Measurements from ENCODE around the gene CLP1. TPM values are rescaled to one million over a fixed set of nuclear protein-coding genes. Genes with fewer than 3 reads are reported as not detected.
"Not testable (repeated sequence)": the region's sequence is repeated elsewhere in the genome, so short reads cannot be mapped to it uniquely, and the experiment has no call there.

CLP1 gene
- polyA plus RNA-seq, 4 donors, result 13.5 to 17.8 (median 15.6) TPM

DNA sequence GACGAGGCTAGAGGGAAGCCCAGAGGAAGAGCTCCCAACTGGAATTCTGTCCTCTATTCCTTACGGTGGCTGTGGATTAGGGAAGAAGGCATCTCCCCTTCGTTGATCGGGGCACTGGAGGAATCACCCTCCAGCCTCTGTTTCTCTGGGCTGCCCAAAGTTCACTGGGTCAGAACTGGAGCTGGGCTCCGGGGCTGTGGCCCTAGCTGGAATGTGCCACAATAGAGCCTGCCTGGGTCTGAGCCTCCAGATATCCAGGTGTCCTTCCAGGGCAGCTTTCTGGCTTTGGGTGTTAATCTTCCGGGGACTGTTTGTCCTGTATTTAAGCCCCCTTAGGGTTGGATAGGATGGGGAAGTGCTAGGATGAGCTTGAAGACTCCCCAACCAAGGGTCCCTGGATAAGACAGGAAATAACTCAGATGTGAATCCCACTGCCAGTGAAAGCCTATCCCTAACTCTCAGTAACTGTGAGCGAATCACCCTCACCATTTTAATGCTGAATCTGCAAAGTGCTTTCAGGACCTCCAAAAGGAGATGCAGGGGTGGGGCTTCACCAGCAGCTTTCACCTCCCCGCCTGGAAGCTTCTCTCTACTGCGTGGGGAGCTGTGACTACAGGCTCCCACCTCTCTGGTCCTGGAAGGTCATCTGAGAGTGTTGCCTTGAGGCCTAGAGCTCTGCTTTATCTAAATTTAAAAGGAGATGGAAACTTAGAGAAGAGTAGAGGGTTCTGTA is 17.3 kb upstream of the CLP1 start:
- no peak for DNase-seq (ENCODE audit: low read depth in 4 of 4, low spot score in 2 of 4)

DNA sequence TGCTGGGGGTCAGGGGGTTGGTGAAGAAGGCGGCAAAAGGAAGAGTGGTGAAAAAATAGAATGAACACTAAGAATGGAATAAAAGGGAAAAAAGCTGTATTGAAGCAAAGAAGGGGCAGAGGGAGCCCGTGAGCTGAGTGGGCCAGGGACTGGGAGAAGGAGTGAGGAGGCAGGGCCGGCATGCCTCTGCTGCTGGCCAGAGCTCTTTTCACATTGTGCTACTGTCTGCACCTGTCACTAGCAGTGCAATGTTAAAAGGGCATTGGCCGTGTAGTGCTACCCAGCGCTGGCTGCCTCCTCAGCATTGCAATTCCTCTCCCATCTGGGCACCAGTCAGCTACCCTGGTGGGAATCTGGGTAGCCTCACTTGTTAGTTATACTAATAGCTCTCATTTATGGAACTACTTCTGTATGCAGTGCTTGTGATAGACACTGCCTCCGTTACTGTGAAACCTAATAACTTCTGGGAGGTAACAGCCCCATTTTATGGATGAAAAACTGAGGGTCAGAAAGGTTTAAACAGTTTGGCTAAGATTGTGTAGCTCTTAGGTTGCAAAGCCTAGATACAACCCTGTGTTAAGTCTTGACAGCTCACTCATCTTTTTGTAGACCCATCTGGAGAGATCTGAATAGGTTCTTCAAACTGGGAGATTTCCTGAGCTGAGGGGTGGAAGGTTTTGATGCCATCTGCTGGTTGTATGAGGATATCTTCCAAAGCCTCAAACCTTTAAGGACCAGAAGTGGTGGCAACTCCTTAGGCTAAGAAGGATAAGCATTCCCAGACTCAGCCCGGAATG is 16.4 kb upstream of the CLP1 start:
- DNase-seq (ENCODE audit: low read depth in 4 of 4, low spot score in 2 of 4), result no peak

DNA sequence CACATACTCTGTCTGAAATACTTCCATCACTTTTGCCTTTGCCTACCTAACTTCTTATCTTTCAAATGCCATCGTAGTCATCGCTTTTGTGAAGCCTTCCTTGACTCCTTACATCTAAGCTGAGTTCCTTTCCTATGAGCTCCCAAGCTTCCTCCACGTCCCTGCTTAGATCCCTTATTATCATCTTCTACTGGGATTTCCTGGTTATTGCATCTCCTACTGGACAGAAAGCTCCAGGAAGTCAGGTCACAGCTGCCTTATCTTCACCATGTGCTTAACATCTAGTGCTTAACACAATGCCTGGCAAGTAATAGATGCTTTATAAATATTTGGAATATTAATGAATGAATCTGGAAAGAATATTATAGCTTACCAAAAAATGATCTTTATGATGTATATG is 13.8 kb upstream of the CLP1 start:
- no peak for DNase-seq (ENCODE audit: low read depth in 4 of 4, low spot score in 2 of 4)

DNA sequence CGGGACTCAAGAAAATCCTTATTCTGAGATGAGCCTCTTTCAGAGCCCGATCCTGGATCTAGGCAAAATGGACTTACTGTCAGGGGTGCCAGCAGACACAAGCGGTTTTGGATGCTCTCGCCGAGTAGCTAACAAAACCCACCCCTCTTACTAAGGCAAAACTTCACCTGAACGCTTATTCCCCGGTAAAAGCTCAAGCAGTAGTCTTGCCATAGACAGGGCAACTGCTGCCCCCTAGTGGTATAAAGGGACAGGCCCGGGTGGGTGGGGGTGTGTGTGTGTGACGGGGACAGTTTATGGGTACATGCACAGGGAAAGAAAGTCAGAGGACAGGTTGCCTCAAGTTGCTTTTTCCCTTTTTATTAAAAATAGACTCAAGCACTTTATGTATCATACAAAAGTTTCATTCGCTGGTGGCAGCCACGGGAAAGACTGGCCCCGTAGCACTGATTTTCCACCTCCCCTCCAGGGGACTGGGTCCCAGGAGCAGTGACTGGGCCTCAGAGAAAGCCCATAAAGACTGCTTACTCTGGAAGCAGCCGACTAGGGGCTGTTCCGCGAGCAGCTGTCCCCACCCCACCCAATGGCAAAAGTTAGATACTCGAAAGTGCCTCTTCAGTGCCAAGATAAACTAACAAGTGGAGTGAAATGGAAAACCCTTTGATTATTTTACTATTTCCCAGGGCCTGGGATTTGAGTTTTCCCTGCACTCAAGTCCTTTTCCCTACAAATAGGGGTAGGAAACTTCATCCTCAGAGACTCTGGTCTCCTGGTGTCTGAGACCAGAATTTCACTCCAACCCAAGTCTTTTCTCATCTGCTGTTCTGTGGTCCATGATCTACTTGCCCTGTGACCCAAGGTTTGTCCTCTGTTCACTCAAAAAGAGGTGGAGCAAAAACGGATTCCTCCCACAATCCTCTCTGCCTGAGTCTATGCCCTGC is 12.5 kb upstream of the CLP1 start:
- no peak for DNase-seq (ENCODE audit: low read depth in 4 of 4, low spot score in 2 of 4)

DNA sequence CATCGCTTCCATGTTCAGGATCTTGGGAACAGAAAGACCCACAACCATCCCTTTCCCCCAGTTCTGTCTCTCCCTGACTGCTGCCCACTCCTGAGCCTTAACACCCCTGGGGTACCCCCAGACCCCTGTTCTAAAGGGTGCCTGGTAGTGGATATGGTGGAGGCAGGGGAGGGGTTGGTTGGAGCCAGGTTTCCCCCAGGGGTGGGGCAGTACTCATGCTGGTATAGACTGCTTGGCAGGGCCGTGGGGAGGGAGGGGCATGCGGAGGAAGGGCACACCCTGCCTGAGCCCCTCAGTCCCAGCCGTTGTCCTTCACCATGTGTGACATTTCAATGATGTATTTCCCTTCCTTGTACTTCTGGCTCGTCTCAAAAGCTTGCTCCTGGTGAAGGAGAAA is 11.9 kb upstream of the CLP1 start:
- DNase-seq (ENCODE audit: low read depth in 4 of 4, low spot score in 2 of 4), result no peak

DNA sequence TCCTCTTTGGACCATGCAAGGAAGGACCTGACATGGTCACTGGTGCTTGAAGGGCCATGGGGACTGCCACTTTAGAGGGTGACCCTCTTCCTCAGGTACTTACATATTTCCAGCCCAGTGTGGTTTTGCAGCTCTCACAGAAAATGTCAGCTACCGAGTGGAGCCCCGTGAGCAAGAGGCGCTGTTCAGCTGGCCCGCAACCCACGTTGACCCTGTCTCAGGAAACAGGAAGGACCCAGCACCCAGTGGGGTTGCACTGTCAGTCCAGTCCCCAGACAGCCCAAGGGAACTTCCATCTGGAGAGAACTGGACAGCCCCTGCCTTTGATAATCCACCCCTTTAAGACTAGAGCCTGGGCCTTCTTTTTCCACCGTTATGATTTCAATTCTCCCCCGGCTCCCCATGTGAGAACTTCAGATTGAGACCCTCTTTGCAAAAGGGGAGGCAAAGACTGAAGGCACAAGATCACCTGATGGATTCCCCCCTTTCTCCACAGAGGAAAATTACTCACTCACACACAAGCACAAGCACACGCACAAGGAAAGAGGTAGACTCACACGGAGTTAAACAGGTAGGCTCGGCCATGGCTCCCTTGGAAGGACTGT is 11.3 kb upstream of the CLP1 start:
- no peak for DNase-seq (ENCODE audit: low read depth in 4 of 4, low spot score in 2 of 4)

DNA sequence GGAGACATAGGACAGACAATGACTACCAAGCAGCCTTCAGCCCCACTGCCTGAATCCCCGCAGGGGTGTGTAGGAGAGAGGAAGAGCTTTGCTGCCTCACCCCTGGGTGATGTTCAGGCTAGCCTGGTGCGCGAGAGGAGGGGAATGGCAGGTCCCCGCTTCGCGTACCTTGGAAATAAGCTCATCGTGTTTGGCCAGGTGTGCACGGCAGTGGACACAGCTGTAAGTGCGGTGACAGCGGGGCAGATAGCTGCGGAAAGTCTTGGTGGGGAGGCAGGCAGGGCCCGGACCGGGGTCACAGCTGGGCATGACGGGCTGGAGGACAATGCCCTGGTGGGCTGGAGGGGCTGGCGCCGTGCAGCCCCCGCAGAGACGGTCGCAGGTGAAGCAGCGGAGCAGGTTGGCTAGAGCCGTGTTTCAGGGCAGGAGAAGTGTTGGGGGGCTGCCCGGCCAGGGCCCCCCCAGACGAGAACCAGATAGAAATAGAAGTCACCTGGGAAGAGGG is 10.7 kb upstream of the CLP1 start:
- no peak for DNase-seq (ENCODE audit: low read depth in 4 of 4, low spot score in 2 of 4)

DNA sequence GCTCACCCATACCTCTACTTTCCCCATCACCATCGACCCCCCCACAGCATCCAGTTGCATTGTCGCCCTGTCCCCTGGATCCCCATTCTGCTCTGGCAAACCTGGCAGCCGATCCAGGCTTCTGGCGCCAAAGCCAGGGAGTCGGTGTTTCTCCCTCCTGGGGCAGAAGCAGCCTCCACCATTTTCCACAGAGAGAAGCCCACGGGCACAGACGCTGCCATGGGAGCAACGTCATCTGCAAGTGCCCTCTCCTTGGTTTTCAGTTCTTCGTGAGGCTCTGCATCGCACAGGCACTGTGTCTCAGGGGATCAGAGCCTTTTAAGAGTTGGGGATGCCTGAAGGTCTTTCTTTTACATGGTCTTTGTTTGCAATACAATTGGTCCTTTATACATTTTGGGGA is 10.2 kb upstream of the CLP1 start:
- DNase-seq (ENCODE audit: low read depth in 4 of 4, low spot score in 2 of 4), result no peak

DNA sequence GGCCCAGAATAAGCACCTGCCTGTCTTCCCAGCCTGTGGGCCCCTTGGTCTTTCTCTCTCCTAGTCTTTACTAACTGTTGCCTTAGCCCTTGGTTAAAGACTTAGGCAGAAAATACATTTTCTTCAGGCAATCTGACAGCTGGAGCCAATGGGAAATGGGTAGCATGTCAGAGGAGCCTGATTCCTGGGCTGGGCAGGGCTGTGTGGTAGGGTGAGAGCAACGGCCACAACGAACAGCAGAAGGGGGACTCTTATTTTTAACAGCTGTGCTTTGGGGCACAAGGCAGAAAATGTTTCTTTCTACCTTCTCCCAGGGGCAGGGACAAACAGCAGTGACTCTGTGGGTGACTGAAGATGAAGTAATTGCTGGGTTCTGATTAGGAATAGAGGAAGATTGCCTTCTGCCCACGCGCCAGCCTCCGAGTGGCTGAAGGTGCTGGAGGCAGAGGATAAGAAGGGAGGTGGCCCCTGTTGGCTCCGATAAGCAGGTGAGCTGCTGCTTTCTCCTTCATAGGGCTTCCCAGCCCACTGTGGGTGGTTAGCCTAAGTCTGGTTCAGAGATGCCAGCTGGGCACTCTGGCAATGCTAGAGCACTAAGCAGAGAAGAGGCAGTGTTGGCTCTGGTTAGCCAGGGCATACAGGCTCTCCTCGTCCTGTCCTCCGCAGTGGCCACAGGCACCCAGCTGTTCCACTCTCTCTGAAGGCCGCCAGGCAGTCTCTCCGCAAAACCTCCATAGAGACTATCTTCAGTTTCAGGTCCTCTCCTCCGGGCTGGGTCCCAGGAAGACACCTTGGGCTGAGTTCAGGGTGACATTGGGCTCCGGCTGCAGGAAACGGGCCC is 9.4 kb upstream of the CLP1 start:
- no peak for DNase-seq (ENCODE audit: low read depth in 4 of 4, low spot score in 2 of 4)

DNA sequence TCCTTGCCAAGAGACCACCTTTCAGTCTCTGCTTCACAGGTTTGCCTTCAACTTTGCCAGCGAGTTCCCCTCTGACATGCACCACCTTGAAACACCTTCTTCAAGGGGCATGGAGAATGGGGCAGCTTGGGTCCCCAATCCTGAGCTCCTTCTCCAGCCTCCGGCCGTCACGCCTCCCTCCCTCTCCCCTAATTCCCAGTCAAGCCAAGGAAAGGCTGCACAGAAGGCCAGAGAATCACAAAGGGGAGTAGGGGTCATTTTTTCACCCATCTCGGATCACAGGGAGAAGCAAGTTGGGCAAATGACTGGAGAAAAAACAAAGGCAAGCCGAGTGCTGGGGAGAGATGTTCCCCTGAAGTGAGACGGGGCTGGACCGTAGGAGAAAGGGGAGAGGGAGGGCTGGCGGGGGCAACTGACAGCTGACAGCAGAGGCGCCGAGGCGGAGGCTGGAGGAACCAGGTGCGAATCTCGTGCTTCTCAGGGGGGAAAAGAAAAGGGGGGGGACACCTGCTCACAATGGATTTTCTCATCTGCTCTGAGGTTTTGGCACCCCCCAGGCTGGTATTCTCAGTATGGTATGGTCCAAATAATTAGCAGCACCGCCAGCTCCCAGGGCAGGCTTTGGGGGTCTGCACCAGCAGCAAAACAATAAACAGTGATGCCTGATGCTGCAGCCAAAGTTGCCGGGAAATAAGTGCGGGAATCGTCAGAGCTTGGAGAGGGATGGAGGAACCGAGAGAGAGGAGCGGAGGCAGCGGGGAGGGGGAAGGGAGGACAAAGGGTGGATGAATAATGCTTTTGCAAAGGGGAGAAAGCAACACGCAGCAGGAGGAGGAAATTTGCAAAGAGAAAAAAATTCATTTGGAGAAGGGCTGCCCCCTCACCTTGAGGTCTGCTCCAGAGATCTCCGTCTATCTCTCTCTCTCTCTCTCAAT is 8.5 kb upstream of the CLP1 start:
- DNase-seq (ENCODE audit: low read depth in 4 of 4, low spot score in 2 of 4), result no peak

DNA sequence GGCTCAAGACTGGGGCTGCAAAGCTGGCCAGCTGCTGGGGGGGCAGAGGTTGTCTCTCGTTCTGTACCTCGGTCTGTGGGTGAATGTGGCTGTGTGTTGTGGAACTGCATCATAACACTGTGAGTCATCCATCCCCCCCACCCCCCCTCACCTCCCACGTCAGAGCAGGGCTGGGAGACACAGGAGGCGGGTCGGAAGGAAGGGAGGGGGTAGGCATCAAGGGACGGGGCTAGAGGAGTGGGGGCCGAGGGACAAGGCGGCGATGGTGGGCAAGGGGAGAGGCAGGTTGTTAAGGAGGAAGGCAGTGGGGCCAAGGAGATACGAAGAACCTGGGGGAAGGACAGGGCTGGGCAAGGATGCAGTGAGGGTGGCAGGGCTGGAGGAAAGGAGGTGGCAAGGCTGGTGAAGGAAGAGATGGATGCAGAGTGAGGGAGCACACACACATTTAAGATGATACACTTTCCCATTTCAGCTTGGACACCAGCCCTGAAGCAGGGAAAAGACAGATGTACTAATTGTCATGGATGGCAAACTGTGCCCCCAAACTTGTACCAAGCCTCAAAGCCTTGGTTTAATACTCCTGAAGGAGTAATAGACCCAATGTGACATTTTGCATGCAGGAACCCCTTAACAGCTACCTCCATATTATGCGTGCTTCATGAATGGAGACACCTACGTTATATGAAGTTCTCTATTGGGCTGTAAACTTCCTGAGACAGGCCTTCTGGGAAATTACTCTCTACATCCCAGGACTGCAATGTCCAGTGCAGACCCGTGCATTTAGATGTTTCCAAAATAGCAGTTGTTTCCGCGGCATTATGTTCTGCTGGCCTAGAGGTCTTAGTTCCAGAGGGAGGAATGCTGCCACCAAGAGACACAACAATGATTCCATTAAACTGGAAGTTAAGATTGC is 7.5 kb upstream of the CLP1 start, which contains the start of gene YPEL4:
Gene YPEL4, minus strand, starts transcription at position 87 of the 913 bp plus-strand sequence. CDS start 2,805 bp downstream, outside the sequence.
- DNase-seq (ENCODE audit: low read depth in 4 of 4, low spot score in 2 of 4), result no peak

DNA sequence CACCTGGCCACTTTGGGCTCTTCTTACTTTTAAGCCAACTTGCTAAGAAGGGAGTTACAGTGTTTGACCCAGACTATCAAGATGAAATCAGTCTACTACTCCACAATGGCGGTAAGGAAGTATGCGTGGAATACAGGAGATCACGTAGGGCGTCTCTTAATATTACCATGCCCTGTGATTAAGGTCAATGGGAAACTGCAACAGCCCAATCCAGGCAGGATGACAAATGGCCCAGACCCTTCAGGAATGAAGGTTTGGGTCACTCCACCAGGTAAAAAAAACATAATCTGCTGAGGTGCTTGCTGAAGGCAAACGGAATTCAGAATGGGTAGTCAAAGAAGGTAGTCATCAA is 6.8 kb upstream of the CLP1 start:
- no peak for DNase-seq (ENCODE audit: low read depth in 4 of 4, low spot score in 2 of 4)

DNA sequence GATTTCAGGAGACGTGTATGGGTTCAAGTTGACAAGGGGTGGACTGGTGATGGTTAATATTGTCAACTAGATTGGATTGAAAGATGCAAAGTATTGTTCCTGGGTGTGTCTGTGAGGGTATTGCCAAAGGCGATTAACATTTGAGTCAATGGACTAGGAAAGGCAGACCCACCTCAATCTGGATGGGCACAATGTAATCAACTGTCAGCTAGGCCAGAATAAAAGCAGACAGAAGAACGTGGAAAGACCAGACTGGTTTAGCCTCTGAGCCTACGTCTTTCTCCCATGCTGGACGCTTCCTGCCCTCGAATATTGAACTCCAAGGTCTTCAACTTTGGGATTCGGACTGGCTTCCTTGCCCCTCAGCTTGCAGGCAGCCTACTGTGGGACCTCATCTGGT is 6.2 kb upstream of the CLP1 start:
- no peak for DNase-seq (ENCODE audit: low read depth in 4 of 4, low spot score in 2 of 4)

DNA sequence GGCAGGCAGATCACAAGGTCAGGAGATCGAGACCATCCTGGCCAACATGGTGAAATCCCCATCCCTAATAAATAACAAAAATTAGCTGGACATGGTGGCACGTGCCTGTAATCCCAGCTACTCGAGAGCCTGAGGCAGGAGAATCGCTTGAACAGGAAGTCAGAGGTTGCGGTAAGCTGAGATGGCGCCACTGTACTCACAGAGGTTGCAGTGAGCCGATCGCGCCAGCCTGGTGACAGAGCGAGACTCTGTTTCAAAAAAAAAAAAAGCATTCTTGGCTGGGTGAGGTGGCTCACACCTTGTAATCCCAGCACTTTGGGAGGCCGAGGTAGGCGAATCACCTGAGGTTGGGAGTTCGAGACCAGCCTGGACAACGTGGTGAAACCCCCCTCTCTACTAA is 5.3 kb upstream of the CLP1 start:
- DNase-seq (ENCODE audit: low read depth in 4 of 4, low spot score in 2 of 4), result not testable (repeated sequence)

DNA sequence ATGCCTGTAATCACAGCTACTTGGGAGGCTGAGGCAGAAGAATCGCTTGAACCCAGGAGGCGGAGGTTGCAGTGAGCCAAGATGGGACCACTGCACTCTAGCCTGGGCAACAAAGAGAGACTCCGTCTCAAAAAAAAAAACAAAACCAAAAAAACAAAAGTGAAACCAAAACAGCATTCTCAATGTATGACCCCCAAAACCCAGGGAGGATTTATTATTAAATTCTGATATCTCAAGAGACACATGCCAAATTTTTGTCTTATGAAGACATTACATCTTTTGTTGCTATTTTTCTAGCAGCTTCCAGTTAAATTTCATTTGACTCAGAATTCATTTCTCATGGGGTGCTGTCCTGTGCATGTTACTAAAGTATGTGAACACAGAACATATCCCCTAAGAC is 4.9 kb upstream of the CLP1 start:
- no peak for DNase-seq (ENCODE audit: low read depth in 4 of 4, low spot score in 2 of 4)

DNA sequence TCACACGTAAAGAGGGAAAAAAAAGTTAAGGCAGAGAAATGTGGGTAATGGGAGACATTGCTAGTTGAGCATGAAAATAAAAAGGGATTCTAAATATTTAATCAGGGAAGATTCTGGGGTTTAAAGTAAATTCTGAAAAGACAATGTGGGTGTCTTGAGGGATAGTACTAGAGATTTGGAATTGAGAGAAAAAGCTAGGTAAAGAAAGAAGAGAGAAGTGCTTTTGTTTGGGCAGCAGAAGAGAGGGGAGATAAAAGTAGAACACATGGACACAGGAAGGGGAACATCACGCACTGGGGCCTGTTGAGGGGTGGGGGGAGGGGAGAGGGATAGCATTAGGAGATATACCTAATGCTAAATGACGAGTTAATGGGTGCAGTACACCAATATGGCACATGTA is 4.4 kb upstream of the CLP1 start:
- DNase-seq (ENCODE audit: low read depth in 4 of 4, low spot score in 2 of 4), result no peak

DNA sequence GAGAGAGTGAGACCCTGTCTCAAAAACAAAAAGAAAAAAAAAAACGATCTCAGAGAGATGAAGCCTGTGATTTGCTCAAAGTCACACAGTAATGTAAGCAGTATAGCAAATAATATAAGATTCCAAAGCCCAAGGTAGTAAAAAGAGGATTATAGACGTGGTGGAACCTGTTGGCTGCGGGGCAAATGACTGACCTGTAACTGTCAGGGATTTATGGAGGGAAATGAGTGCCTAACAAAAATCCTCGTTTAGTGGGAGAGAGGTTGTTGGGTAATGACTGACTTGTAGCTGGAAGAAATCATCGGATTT is 723 bp upstream of the CLP1 start:
- no peak for DNase-seq (ENCODE audit: low read depth in 4 of 4, low spot score in 2 of 4)

DNA sequence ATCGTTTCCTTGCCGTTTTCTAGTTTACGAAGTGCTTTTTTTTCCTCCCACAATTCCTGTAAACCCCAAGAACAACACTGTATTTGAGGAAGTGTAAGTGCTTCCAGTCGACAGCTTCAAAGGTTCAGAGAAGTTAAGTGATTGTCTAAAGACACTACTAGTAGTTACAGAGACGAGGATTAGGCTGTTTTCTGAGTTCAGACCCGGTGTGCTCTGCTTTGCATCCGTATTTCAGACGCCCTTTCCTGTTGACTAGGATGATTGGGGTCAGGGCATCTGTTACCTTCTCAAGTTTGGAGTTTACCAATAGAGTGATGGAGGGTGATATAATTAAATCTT is 430 bp downstream of the CLP1 start:
- DNase-seq (ENCODE audit: low read depth in 4 of 4, low spot score in 2 of 4), result no peak

All from left renal cortex interstitium (tissue), 4 donors.